K562 (cell line): ENCODE results near the gene YPEL2.

ENCODE experiments used
- ATF3 ChIP-seq, 2 experiments: fragments of 450-650 bp in 1 of 2; sonication (generic) in 1 of 2; formaldehyde crosslinking in 1 of 2; IDR thresholded peaks in 1 of 2; conservative IDR thresholded peaks in 1 of 2; 2 replicates each; pipeline versions ENCODE4 v1.6.1 to v1.8.1; 2016 to 2023; ENCODE audit warnings: mild to moderate bottlenecking in 2 of 2, moderate library complexity in 2 of 2, inconsistent platforms in 1 of 2, missing genetic modification reagents in 1 of 2
- CBX2 ChIP-seq: fragments of 200-600 bp; sonication (generic); IDR thresholded peaks from one replicate; pipeline ENCODE4 v1.6.1; 2012; ENCODE audit warnings: mild to moderate bottlenecking, low read length, inconsistent platforms; ENCODE audit not compliant: insufficient read depth, poor library complexity, severe bottlenecking
- CTCF ChIP-seq, 3 experiments: IDR thresholded peaks in 2 of 3; conservative IDR thresholded peaks in 1 of 3; 2 replicates each; pipeline ENCODE4 v1.5.1; 2011 to 2012; ENCODE audit warnings: low read length in 3 of 3, mild to moderate bottlenecking in 3 of 3, control low read depth in 2 of 3, improper control_type of control experiment in 1 of 3, inconsistent platforms in 1 of 3, low read depth in 1 of 3, mixed read lengths in 1 of 3, moderate library complexity in 1 of 3; ENCODE audit not compliant: insufficient read depth in 2 of 3
- JUND ChIP-seq, 2 experiments: IDR thresholded peaks; 2 replicates in 1 of 2; 3 replicates in 1 of 2; pipeline ENCODE4 v1.6.1; 2011; ENCODE audit warnings: borderline replicate concordance in 2 of 2, low read depth in 2 of 2, low read length in 2 of 2, improper control_type of control experiment in 1 of 2, missing biosample characterization in 1 of 2, missing genetic modification characterization in 1 of 2, missing genetic modification reagents in 1 of 2
- POLR2A ChIP-seq: fragments of 450-650 bp; conservative IDR thresholded peaks from 2 replicates; pipeline ENCODE4 v1.6.1; 2016
- SREBF2 ChIP-seq: sonication (generic); formaldehyde crosslinking; IDR thresholded peaks from 2 replicates; pipeline ENCODE4 v1.4.0; 2020; ENCODE audit warnings: mild to moderate bottlenecking, missing genetic modification reagents
- TCF7L2 ChIP-seq: fragments of 150-350 bp; IDR thresholded peaks from 2 replicates; pipeline ENCODE4 v1.6.1; 2016; ENCODE audit warnings: low read depth, mild to moderate bottlenecking, low read length, moderate library complexity
- TF ChIP-seq, protein P1 (sequence below): sonication (generic); formaldehyde crosslinking; IDR thresholded peaks from 2 replicates; pipeline ENCODE4 v1.8.1; 2022; ENCODE audit warnings: missing genetic modification reagents

DNA sequence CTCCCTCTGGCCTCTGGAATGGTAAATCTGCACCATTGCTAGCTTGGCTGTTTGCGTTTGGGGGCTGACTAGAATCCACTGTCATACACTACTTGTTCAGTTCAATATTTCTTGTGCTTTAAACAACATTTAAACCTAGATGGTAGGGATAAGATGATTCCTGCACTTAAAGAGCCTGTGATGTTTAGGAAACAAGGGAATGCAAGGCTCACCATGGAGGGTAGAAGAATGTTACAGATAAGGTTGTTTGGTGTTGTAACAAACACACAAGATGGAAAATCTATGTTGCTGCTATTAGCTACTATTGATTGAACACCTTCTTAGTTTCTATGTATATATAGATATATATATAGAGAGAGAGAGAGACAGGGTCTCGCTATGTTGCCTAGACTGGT is 31.4 kb downstream of the YPEL2 start:
- no peak for TF ChIP-seq SREBF2 (CRISPR knock-in tag)
- no peak for TF ChIP-seq TCF7L2
- TF ChIP-seq POLR2A, result no peak
- TF ChIP-seq, protein P1, sequence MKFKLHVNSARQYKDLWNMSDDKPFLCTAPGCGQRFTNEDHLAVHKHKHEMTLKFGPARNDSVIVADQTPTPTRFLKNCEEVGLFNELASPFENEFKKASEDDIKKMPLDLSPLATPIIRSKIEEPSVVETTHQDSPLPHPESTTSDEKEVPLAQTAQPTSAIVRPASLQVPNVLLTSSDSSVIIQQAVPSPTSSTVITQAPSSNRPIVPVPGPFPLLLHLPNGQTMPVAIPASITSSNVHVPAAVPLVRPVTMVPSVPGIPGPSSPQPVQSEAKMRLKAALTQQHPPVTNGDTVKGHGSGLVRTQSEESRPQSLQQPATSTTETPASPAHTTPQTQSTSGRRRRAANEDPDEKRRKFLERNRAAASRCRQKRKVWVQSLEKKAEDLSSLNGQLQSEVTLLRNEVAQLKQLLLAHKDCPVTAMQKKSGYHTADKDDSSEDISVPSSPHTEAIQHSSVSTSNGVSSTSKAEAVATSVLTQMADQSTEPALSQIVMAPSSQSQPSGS (CRISPR knock-in tag), result no peak
- no peak for TF ChIP-seq CBX2
- TF ChIP-seq ATF3 (IDR thresholded peaks at IDR 0.05), result no peak
- no peak for TF ChIP-seq ATF3 (CRISPR knock-in tag; conservative IDR thresholded peaks at IDR 0.05)
- TF ChIP-seq JUND (IDR thresholded peaks at IDR 0.05; ENCODE audit: borderline replicate concordance, low read depth, low read length), result no peak
- no peak for TF ChIP-seq JUND (tag; IDR thresholded peaks at IDR 0.05; ENCODE audit: borderline replicate concordance, low read depth, low read length)
- no peak for TF ChIP-seq CTCF (IDR thresholded peaks at IDR 0.05 in 2 of 3, conservative IDR thresholded peaks at IDR 0.05 in 1 of 3; ENCODE audit: insufficient read depth in 2 of 3, low read depth in 1 of 3, low read length in 3 of 3)
